Measurements from ENCODE around the gene HYAL1. TPM values are rescaled to one million over a fixed set of nuclear protein-coding genes. Genes with fewer than 3 reads are reported as not detected.
"Not testable (repeated sequence)": the region's sequence is repeated elsewhere in the genome, so short reads cannot be mapped to it uniquely, and the experiment has no call there.

The HYAL1 gene
- polyA plus RNA-seq, 2 of the 4 experiments (the other 2 are of a cell fraction), result 0.62 to 1.1 TPM

DNA sequence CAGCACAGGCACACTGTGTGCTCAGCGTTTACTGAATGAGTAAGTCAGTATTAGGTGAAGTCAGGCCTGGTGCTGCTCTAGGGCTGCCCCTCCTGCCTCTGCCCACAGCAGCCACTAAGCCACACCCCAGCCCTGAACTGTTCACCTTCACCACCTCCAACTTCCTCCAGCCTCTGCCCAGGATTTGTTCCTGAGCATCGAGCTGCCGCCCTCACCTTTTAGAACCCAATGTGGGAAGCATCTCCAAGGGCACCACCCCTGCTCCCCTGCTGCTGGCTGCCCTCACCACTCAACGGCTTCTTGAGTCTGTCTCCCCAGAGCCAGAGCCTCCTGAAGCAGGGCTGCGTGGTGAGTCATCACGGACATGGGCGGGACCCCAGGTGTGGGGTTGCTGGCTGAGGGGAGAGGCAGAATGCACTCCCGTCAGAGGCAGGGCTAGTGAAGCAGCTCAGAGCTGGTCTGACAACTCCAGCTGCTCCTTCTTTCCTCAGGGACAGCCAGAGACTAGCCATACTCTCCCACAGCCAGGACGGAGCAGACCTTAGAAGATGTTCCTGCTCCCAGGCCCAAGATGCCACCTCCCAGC is 13.4 kb upstream of the HYAL1 start:
- peak in 1 of 2 experiments; percentile 73 for DNase-seq (ENCODE audit: low read depth in 1 of 2, low spot score in 1 of 2)
- peak; percentile 55 to 62 for ATAC-seq
- 9% methylated on average over 8 of the region's 9 CpGs for WGBS (ENCODE audit: missing lambda C conversion rate)
- FAIRE-seq, result no peak
- CTCF ChIA-PET, result no interaction called here
- Histone ChIP-seq H3K4me3 (no peak overlapping the region), H3K4me1 (peaks cover 26% of the 10 kb centered on the region), H3K4me2 (peak overlapping the region; percentile 66), H3K9me3 (no peaks in the 10 kb centered on the region), H3K27ac (peak overlapping the region; percentile 39 to 78; a peak in 4 of 6 replicates)
- no peak for TF ChIP-seq RFX5 (IDR thresholded peaks at IDR 0.05)
- no peak for TF ChIP-seq FOSL2 (IDR thresholded peaks at IDR 0.05)
- TF ChIP-seq FOSL2 (CRISPR knock-in tag; IDR thresholded peaks at IDR 0.05), result peak; percentile 88
- no peak for TF ChIP-seq ESRRA (IDR thresholded peaks at IDR 0.05; ENCODE audit: borderline replicate concordance, low read length)
- no peak for TF ChIP-seq TFCP2L1 (CRISPR knock-in tag; IDR thresholded peaks at IDR 0.05)
- no peak for TF ChIP-seq ZNF302 (CRISPR knock-in tag; IDR thresholded peaks at IDR 0.05)
- TF ChIP-seq PHF8 (IDR thresholded peaks at IDR 0.05; ENCODE audit: borderline replicate concordance, low read depth), result no peak
- POLR2A ChIA-PET, result interaction anchor here (1.3 kb wide), 1 partner anchor 20 kb away, joined by 4 read pairs; no protein-coding TSS in a partner anchor

DNA sequence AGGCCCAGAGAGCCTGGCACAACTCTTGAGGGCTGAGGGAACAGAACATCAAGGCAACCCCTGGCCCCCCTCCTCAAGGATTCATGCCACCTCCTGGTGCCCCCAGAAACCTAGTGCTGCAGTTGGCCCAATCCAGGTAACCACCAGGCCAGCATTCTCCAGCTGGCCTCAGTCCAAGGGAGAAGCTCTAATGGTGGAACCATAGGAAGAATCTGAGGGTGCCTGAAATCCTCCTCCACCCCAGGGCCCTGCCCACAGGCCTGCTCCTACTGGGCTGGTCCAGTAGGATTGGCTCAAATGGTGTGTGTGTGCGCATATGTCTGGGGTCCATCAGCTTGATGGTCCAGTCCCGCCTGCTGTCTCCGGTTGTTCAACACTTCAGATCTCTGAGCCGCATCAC is 11.4 kb upstream of the HYAL1 start:
- Histone ChIP-seq H3K9me3 (no peaks in the 10 kb centered on the region), H3K4me2 (no peak overlapping the region), H3K27ac (no peak overlapping the region), H3K4me1 (peaks cover 21% of the 10 kb centered on the region), H3K4me3 (no peak overlapping the region)
- no peak for DNase-seq (ENCODE audit: low read depth in 1 of 2, low spot score in 1 of 2)
- CTCF ChIA-PET, result interaction anchor here (0.6 to 2.8 kb wide), 5 partner anchors 10 to 15 kb away, joined by 3 to 17 read pairs (median 3); partner anchors contain the start of genes HYAL3, NAA80 and TUSC2
- POLR2A ChIA-PET, result interaction anchor here (0.7 to 0.8 kb wide), 2 partner anchors 22 to 23 kb away, joined by 3 read pairs; partner anchors contain the start of gene IFRD2
- FAIRE-seq, result no peak
- 92% methylated on average over 4 of the region's 4 CpGs for WGBS (ENCODE audit: missing lambda C conversion rate)
- no peak for ATAC-seq
- TF ChIP-seq MAFK (IDR thresholded peaks at IDR 0.05; ENCODE audit: partially characterized antibody), result no peak
- no peak for TF ChIP-seq NPAS2 (CRISPR knock-in tag; IDR thresholded peaks at IDR 0.05; ENCODE audit: borderline replicate concordance)
- no peak for TF ChIP-seq MYC (IDR thresholded peaks at IDR 0.05; ENCODE audit: borderline replicate concordance, low read length)
- no peak for TF ChIP-seq EHMT2 (IDR thresholded peaks at IDR 0.05; ENCODE audit: low read depth)
- TF ChIP-seq HEYL (CRISPR knock-in tag; IDR thresholded peaks at IDR 0.05), result no peak

DNA sequence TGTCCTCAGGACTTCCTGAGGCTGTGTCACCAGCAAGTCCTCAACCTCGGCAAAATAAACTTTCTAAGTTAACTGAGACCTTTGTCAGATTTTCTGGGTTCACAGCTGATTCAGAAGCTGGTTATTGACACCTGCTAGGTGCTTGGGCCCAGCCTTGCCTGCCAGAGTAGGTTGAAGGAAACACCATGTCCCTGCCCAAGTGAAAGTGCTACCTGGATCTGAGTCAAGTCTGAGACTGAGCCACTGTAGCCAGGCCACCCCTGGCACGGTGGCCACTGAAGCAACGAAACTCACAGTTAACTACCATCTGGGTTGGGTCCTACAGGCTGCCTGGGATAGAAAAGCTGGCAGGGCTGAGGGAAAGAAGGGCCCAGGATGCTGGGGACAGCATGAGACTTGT is 11.0 kb upstream of the HYAL1 start:
- no peak for FAIRE-seq
- TF ChIP-seq EHF (CRISPR knock-in tag; IDR thresholded peaks at IDR 0.05), result no peak
- TF ChIP-seq, protein P1, sequence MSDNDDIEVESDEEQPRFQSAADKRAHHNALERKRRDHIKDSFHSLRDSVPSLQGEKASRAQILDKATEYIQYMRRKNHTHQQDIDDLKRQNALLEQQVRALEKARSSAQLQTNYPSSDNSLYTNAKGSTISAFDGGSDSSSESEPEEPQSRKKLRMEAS (IDR thresholded peaks at IDR 0.05), result no peak
- TF ChIP-seq ZSCAN20 (CRISPR knock-in tag; IDR thresholded peaks at IDR 0.05), result no peak
- TF ChIP-seq KDM1A (IDR thresholded peaks at IDR 0.05; ENCODE audit: low read depth), result no peak
- no peak for TF ChIP-seq HEYL (CRISPR knock-in tag; IDR thresholded peaks at IDR 0.05)
- TF ChIP-seq HDAC2 (IDR thresholded peaks at IDR 0.05), result no peak
- TF ChIP-seq, protein P2, sequence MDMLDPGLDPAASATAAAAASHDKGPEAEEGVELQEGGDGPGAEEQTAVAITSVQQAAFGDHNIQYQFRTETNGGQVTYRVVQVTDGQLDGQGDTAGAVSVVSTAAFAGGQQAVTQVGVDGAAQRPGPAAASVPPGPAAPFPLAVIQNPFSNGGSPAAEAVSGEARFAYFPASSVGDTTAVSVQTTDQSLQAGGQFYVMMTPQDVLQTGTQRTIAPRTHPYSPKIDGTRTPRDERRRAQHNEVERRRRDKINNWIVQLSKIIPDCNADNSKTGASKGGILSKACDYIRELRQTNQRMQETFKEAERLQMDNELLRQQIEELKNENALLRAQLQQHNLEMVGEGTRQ (IDR thresholded peaks at IDR 0.05), result no peak
- no peak for TF ChIP-seq TP53 (CRISPR knock-in tag; IDR thresholded peaks at IDR 0.05)
- no peak for TF ChIP-seq CHD2 (IDR thresholded peaks at IDR 0.05; ENCODE audit: low read length, partially characterized antibody)
- no peak for TF ChIP-seq POLR2AphosphoS2 (conservative IDR thresholded peaks at IDR 0.05; ENCODE audit: low read length)
- no peak for TF ChIP-seq TFCP2L1 (CRISPR knock-in tag; IDR thresholded peaks at IDR 0.05)
- TF ChIP-seq ZFP36 (IDR thresholded peaks at IDR 0.05; ENCODE audit: borderline replicate concordance, partially characterized antibody), result no peak
- no peak for TF ChIP-seq SREBF2 (IDR thresholded peaks at IDR 0.05)
- TF ChIP-seq CEBPB (IDR thresholded peaks at IDR 0.05), result no peak
- Histone ChIP-seq H3K4me2 (no peak overlapping the region), H3K27ac (no peak overlapping the region), H3K4me1 (peaks cover 25% of the 10 kb centered on the region), H3K4me3 (no peak overlapping the region), H3K9me3 (no peaks in the 10 kb centered on the region)
- ChIA-PET CTCF (interaction anchor here (0.6 to 2.8 kb wide), 3 partner anchors 10 to 14 kb away, joined by 3 to 17 read pairs (median 8); partner anchors contain the start of genes HYAL3, NAA80 and TUSC2), POLR2A (interaction anchor here (0.7 kb wide), 1 partner anchor 22 kb away, joined by 3 read pairs; the partner anchor contains the start of gene IFRD2)
- ATAC-seq, result no peak
- WGBS (ENCODE audit: missing lambda C conversion rate), result 96% methylated on average over 3 of the region's 3 CpGs
- DNase-seq (ENCODE audit: low read depth in 1 of 2, low spot score in 1 of 2), result no peak

DNA sequence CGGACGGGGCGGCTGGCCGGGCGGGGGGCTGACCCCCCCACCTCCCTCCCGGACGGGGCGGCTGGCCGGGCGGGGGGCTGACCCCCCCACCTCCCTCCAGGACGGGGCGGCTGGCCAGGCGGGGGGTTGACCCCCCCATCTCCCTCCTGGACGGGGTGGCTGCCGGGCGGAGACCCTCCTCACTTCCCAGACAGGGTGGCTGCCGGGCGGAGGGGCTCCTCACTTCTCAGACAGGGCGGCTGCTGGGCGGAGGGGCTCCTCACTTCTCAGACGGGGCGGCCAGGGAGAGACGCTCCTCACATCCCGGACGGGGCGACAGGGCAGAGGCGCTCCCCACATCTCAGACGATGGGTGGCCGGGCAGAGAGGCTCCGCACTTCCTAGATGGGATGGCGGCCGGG is 8.7 kb upstream of the HYAL1 start:
- DNase-seq (ENCODE audit: low read depth in 1 of 2, low spot score in 1 of 2); H3K9me3 ChIP-seq; H3K4me2 ChIP-seq; H3K4me3 ChIP-seq; H3K27ac ChIP-seq; ATAC-seq; POLR2A ChIA-PET; CTCF ChIA-PET; FAIRE-seq: not testable (repeated sequence)
- H3K4me1 ChIP-seq, result peaks cover 16% of the 10 kb centered on the region
- WGBS (ENCODE audit: missing lambda C conversion rate), result 93% methylated on average over 5 of the region's 32 CpGs
